GM12875 (cell line): Measurements from ENCODE around the gene SACS.
"Not testable (repeated sequence)": the region's sequence is repeated elsewhere in the genome, so short reads cannot be mapped to it uniquely, and the experiment has no call there.

ENCODE experiments used
- H3K4me3 ChIP-seq: one replicate; pipeline ENCODE4 v1.5.1; 2011; ENCODE audit warnings: low read depth, low read length, control low read depth
- TF ChIP-seq, protein P1 (sequence below): IDR thresholded peaks from 2 replicates; pipeline ENCODE4 v1.5.1; 2011; ENCODE audit warnings: low read depth, mild to moderate bottlenecking, control low read depth, inconsistent platforms, low read length, moderate library complexity, borderline replicate concordance; ENCODE audit not compliant: insufficient read depth

SACS gene

DNA sequence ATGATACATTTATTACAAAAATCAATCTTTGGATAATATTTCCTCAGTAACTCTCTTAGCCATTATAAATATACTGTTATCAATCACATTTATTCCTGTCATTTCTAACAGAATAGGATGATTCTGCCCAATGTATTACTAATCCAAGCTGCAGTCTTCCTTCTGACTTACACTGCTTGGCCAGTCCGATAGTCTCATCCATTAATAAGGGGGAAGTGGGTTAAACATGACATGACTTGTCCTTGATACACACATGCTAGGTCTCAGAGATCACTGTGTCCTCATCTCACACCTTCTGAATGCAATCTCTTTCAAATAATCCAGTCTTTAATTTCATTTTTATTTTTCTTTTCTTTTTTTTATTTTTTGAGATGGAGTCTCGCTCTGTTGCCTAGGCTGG, 18.8 kb downstream of the SACS start:
- TF ChIP-seq, protein P1, sequence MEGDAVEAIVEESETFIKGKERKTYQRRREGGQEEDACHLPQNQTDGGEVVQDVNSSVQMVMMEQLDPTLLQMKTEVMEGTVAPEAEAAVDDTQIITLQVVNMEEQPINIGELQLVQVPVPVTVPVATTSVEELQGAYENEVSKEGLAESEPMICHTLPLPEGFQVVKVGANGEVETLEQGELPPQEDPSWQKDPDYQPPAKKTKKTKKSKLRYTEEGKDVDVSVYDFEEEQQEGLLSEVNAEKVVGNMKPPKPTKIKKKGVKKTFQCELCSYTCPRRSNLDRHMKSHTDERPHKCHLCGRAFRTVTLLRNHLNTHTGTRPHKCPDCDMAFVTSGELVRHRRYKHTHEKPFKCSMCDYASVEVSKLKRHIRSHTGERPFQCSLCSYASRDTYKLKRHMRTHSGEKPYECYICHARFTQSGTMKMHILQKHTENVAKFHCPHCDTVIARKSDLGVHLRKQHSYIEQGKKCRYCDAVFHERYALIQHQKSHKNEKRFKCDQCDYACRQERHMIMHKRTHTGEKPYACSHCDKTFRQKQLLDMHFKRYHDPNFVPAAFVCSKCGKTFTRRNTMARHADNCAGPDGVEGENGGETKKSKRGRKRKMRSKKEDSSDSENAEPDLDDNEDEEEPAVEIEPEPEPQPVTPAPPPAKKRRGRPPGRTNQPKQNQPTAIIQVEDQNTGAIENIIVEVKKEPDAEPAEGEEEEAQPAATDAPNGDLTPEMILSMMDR: no peak
- H3K4me3 ChIP-seq: no peak overlapping the region

DNA sequence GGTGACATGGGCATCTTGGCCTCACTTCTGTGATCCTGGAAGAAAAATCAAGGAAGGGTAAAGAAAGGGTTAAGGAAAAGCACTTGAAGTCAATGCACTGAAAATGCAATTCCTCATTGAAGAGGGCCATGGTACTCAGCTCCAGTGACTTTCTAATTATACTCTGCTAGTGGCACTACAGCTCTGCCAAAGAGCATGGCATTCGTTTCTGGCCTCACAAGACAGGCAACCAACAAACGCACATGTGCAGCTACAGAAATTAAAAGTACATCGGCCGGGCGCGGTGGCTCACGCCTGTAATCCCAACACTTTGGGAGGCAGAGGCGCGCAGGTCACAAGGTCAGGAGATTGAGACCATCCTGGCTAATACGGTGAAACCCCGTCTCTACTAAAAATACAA, 21.8 kb downstream of the SACS start:
- TF ChIP-seq, protein P1: no peak
- no peak overlapping the region for H3K4me3 ChIP-seq

DNA sequence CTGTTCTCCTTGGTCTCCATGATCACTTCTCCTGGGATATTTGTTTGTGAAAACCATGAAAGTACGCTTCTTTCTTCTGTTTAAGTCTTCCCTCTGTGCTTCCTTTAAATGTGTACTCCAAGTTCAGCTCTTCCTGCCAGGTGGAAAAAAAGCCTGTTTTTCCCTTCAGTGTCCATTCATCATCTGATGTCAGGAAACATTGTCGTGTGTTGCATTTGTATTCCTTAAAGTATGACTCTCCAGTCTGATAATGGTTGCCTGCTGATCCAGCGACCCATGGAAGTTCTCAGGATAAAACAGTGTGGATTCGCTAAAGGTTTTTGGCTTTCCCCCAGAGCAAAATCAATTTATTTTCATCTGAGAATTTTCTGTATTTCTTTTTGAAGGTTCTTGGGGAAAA, 22.3 kb downstream of the SACS start:
- TF ChIP-seq, protein P1: no peak

DNA sequence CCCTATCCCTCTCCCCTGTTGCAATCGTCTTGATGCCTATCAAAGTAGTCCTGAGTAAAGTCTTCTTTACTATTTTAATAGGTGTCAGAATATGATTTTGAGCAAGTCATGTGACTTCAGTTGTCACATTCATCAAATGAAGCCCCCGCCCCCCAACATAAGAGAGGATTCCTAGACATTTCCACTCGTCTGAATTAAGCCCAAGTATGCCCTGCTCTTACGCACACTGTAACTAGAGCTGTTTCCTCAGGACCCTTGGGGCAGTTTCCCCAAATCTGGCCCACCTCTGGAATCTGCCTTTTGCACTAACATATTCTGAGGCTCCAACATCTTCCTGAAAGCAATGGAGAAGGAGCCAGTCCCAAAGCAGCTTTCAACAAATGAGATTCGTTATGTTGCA, 25.5 kb downstream of the SACS start:
- TF ChIP-seq, protein P1: no peak
- no peak overlapping the region for H3K4me3 ChIP-seq

More for the DNA sequence above, 22.3 kb downstream of the SACS start:
- H3K4me3 ChIP-seq: no peak overlapping the region

DNA sequence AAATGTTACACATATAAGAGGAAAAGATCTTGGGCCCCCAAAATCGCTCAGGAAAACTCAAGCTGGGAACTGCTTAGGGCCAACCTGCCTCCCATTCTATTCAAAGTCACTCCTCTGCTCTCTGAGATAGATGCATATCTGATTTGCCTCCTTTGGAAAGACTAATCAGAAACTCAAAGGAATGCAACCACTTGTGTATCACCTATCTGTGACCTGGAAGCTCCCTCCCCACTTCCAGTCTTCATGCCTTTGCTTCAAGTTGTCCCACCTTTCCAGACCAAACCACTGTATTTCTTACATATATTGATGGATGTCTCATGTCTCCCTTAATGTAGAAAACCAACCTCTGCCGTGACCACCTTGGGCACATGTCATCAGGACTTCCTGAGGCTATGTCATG, 32.3 kb downstream of the SACS start:
- H3K4me3 ChIP-seq: not testable (repeated sequence)

DNA sequence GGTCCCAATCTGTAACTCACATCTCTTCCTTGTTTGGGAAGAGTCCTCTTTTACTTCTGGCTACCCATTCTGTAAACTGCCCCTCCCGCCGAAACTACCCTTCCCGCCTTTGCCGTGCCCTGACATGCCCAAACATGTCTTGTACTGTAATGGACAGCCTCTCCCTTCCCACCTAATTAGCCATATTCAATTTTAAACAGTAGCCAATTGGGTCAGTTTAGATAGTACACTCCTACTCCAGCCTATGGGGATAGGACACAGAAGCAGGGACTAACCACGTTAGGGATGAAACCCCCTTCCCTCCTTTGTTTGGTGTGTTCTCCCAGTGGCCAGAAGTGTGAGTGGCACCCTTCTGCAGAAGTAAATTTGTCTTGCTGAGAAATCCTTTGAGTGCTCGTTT, 34.2 kb downstream of the SACS start:
- H3K4me3 ChIP-seq: no peak overlapping the region
- TF ChIP-seq, protein P1: no peak

DNA sequence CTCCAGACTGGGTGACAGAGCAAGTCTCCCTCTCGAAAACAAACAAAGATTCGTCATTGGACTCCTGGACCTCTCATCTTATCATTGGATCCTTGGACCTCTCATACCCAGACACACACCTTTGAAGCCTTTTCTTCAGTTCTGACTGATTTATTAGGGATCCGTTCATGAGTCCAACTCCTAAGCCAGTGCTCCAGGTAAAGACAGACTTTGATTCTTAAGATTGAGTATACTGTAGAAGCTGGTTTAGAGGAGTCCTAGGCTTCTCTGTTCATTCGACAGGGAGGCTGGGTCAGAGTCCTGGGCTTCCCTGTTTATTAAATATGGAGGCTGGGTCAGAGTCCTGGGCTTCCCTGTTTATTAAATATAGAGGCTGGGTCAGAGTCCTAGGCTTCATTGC, 38.7 kb downstream of the SACS start:
- TF ChIP-seq, protein P1: no peak
- no peak overlapping the region for H3K4me3 ChIP-seq
